HG02870 (cell line): ENCODE measurements around the gene PPIL6.

ENCODE experiments used
- ATAC-seq: cut with Tn5 transposase; IDR thresholded peaks from one replicate; pipeline ENCODE4 v1.9.1; 2021; ENCODE audit warnings: mild to moderate bottlenecking, moderate library complexity; ENCODE audit not compliant: unreplicated experiment

The PPIL6 gene

DNA sequence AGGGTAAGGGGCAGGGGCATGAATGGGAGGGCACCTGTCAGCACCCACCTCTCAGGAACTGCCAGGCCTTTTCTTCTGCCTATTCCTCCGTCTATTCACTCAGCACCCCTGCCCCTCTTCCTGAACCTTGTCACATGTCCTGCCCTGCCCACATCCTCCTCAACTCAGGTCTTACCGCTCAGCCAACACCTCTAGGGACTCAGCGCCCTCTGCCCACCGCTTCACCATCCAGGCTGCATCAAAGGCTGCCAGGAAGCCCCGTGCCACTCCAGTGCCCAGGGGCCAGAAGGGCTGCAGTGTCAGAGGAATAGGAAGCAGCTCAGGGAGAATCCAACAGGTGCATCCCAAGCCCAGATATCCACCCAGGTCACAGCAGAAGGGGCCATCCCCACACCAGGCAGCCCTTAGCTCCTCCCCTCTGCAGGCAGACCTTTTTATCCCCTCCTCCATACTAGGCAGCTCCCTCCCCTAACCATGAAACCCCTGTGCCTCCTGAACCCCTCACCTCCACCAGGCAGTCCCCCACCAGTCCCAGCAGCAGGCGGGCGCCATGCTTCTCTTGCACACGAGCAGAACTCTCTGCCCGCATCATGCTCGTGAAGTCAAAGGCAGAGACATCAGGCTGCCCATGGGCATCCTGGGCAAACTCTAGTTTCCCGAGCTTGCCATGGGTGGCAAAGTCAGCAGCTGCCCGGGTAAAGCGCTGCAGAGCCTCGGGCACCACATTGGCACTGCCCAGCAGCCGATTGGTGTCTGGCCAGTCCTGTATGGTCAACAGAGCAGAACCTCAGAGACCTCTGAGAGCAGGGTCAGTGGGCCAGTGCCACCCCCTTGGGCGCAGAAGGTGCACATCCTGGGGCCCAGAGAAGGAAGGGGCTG is 9.6 kb upstream of the PPIL6 start:
- ATAC-seq = no peak

- no peak for ATAC-seq
Measured at GRCh38 chr6:109449064-109449794, 8.8 kb upstream of the PPIL6 start.

GRCh38 chr6:109448615-109449014 is 8.2 kb upstream of the PPIL6 start:
- ATAC-seq = no peak

DNA sequence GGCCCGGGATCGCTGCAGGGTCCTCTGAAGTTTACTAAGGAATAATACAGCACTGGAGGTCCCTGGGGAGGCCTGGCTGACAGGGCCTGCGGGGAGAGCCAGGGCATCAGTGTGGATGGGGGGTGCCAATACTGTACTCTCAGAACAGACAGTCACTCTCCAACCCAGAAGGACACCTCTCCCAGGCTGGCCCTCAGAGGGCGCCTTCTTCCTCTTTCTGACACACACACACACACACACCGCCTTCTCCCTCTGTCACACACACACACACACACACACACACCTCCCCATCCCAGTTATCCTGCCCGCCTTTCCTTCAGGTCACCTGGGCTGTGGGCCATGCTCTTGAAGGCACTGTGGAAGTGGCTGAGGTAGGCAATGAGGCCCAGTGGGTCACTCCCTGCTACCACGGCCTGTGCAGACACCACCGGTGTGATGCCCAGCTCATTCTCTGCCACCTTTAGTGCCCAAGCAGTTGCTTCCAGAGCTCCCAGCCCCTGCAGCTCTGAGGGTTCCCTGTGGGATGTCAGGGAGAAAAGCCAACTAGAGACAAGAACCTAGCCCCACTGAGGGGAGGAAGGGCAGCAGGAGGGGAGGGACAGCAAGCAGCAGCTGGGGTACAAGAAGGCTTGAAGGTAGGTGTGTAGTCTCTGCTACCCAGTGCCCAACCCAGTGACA is 7.6 kb upstream of the PPIL6 start:
- no peak for ATAC-seq

GRCh38 chr6:109447087-109447486 is 6.7 kb upstream of the PPIL6 start:
- no peak for ATAC-seq

- ATAC-seq = no peak
Measured at GRCh38 chr6:109446541-109446940, 6.1 kb upstream of the PPIL6 start.

DNA sequence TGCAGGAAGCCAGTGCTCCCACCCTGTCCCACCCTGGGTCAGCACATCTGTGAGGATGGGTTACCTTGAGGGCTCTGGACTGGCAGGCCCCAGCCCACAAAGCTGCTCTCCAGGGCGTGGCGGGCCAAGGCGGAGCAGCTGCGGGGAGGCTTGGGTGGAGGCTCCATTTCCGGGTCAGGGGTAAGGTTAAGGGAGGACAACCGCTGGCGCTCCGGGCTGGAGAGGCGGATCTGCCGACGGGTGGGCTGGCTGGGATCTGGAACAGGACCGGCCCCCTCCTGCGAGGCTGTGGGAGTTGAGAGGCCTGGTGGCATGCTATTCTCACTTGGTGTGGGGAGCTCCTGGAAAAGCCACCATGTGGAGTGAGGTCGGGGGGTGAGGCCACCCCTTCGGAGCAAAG is 5.6 kb upstream of the PPIL6 start:
- ATAC-seq = no peak

DNA sequence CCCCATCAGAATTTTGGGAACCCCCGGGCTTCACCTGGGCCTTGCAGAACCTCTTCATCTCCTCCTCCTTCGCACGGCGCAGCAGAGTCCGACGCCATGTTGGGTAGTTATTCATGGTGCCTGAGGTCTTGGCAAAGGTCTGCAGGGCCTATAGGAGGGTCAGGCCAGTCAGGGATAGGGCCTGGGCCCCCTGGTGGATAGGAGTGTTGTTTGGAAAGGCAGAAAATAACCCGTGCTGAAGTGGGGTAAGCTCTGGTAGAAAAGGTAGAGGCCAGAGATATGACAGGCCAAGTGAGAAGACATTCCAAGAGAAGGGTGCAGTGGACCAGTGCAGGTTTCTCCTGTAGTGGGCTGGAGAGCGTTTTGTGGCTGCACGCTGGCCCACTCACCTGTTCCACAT is 5.0 kb upstream of the PPIL6 start:
- no peak for ATAC-seq

- ATAC-seq = no peak
Measured at GRCh38 chr6:109443425-109443950, 3.1 kb upstream of the PPIL6 start.

DNA sequence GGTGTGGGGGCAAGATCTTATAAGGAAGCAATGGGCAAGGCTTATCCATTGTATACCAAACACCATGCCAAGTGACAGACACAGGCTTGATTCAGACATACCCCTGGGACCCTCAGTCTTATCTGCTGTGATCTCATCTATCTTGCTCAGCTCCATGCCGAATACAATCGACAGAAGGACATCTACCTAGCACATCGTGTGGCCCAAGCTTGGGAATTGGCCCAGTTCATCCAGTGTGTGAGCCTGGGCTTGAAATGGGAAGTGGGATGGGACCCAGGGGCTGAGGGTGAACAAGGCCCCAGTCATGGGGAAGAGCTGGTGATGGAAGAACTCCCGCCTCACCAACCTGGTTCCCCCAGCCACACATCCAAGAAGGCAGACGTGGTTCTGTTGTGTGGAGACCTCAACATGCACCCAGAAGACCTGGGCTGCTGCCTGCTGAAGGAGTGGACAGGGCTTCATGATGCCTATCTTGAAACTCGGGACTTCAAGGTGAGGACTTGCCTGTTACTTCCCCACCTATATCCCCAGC is 2.0 kb upstream of the PPIL6 start:
- ATAC-seq = no peak

- ATAC-seq = peak; percentile 15
Measured at GRCh38 chr6:109441069-109441816, 815 bp upstream of the PPIL6 start.

DNA sequence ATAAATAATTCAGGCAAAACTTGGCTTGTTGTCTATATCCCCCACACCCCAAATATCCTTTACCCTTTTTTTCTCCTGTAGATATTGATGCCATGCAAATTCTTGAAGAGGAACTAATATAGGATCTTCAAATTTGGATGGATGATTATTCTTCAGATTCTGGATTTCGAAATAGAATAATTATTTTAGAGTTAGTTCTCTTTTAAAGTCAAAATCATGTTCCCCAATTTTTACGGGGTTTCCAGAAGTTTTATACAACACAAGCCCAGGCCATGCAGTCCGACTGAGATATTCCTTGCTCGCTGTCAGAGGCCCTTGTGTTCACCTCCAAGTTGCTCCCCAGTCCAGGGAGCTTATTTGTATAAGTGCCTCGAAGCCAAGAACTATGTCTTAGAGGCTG is 4.4 kb downstream of the PPIL6 start:
- ATAC-seq = no peak

DNA sequence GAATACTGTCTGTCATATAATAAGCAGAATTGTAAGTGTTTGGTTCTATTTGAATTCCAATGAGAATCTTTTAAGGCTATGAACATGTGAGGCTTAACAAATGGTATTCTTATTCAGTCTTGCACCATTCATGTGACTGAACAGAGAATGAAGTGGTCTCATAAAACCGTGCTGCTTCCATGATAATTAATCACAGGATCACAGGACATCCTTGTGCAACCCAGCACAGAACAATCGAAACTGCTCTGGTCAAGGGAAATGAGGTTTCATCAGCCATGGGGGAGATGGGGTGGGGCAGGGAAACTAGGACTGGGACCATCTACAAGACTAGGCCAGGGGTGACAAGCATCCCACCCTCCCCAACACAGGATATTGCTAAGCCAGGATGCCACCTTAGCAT is 6.0 kb downstream of the PPIL6 start:
- ATAC-seq = no peak

- no peak for ATAC-seq
Measured at GRCh38 chr6:109429496-109429895, 10.9 kb downstream of the PPIL6 start.

DNA sequence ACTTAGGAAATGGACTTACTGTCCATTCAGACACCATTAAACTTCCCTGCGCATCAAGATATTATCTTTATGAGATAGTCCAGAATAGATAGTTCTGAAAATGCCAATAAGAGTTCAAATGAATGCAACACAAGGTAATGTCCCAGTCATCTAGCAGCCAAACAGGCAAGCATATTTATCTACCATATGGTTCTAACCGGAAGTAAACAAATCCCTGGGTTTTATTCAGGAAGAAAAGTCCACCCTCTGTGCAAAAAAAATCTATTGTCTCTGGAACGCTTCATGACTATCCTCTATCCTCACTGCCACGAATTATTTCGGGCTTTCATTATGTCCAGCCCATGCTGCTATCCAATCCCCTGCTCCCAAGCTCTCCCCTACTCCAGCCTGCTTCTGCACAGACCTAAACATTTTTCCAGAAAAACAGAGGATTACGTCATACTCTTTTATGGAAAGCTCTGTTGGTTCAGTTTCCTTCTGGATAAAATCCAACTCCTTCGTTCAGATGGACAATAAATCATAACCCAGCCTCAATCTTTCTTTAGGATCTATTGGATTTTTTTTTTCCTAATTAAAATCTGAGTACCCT is 11.4 kb downstream of the PPIL6 start:
- no peak for ATAC-seq

DNA sequence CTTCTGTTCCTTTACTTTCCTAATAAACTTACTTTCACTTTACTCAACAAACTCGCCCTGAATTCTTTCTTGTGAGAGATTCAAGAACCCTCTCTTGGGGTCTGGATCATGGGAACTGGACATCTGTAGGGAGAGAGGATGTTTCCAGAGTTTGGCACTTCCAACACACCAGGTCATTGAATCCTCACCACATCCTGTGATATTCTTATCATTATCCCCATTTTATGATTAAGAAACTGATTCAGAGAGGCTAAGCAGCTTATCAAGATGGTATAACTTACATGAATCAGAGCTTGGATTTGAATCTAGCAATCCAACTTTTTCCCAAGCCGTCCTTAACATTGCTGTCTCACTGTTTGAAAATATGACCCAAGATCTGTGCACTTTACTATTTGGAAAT is 15.5 kb downstream of the PPIL6 start:
- no peak for ATAC-seq

DNA sequence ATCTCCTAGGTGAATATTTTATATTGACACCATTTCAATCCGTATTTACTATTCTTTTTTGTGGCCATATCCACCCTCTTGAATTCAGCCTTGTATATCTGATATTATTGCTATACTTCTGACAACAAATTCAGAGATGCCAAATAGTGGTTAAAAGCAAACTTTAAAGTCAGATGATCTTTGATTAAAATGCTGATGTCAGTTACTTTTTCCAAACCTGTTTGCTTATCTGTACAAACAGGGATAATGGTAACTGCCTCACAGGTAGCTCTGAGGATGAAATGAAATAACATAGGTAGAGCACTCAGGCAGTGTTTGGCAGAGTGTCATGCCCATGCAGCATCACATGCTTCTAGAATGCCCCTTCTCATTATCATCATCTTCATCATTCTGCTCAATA is 19.2 kb downstream of the PPIL6 start:
- no peak for ATAC-seq

GRCh38 chr6:109420751-109421150 is 19.7 kb downstream of the PPIL6 start:
- ATAC-seq = no peak

DNA sequence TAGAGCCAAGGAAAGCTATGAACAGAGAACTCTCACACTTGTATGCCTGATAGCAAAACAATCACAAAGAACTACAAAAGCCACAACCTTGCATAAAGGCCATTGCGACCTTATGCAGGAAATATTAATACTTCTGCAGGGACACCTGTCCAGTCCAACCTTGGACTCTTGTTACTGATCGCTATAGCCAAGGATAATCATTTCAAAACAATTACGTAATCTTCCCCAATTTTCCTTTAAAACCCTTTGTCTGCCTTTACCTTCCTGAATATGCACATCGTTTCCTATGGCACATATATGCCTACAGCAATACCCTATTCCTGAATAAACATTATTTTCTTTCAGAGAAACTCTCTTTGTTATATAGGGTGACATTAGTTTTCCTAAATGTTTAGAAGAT is 22.8 kb downstream of the PPIL6 start:
- no peak for ATAC-seq

GRCh38 chr6:109411034-109411433 is 29.4 kb downstream of the PPIL6 start:
- ATAC-seq = no peak
